ENCODE data around the gene ARMC9. TPM values are rescaled to one million over a fixed set of nuclear protein-coding genes. Genes with fewer than 3 reads are reported as not detected.

Gene ARMC9

GRCh38 chr2:231423176-231423575 lies 224.7 kb downstream of the ARMC9 start:
- Histone ChIP-seq H3K18ac (ENCODE audit: low read length) (no peak overlapping the region), H3K23ac (ENCODE audit: low read depth, low read length, poor library complexity) (no peak overlapping the region), H2AK5ac (ENCODE audit: low read depth, low read length) (no peak overlapping the region), H3K27me3 (ENCODE audit: control insufficient read depth in 3 of 3, insufficient read depth in 3 of 3, low read depth in 1 of 3, low read length in 3 of 3) (no peaks in the 10 kb centered on the region), H4K8ac (ENCODE audit: low read depth, low read length) (no peak overlapping the region), H4K91ac (ENCODE audit: low read depth, low read length, poor library complexity) (no peak overlapping the region), H3K9ac (ENCODE audit: low read depth, low read length, poor library complexity) (no peak overlapping the region), H3K4me2 (ENCODE audit: insufficient read depth, low read length, poor library complexity, severe bottlenecking) (no peak overlapping the region), H2BK5ac (ENCODE audit: low read length) (no peak overlapping the region), H3K79me1 (ENCODE audit: low read depth, low read length) (no peaks in the 10 kb centered on the region), H3K9me3 (replicated peaks in 1 of 2; ENCODE audit: control insufficient read depth in 2 of 2, insufficient read depth in 1 of 2, low read depth in 1 of 2, low read length in 2 of 2) (no peaks in the 10 kb centered on the region), H3K36me3 (replicated peaks in 1 of 2; ENCODE audit: control insufficient read depth in 2 of 2, insufficient read depth in 2 of 2, low read length in 2 of 2) (no peaks in the 10 kb centered on the region), H3K27ac (replicated peaks; ENCODE audit: low read length) (no peak overlapping the region), H3K4me3 (ENCODE audit: low read length in 2 of 2) (no peak overlapping the region), H2AFZ (ENCODE audit: low read length) (no peak overlapping the region), H2BK120ac (ENCODE audit: low read depth, low read length) (no peak overlapping the region), H3K14ac (ENCODE audit: low read length) (no peak overlapping the region), H2BK15ac (ENCODE audit: low read length) (no peak overlapping the region), H3K4ac (ENCODE audit: low read length) (no peak overlapping the region), H2BK12ac (ENCODE audit: low read length) (no peak overlapping the region), H3K4me1 (ENCODE audit: control insufficient read depth in 2 of 2, insufficient read depth in 1 of 2, low read depth in 1 of 2, low read length in 2 of 2) (peaks cover 0 to 3% of the 10 kb centered on the region in 2 donors)
- no peak for DNase-seq (ENCODE audit: low spot score)
- no CpG with 5 or more reads among the region's 10 CpGs for WGBS, 2 donors (ENCODE audit: extremely low coverage in 2 of 2, insufficient read length in 2 of 2, insufficient replicate concordance in 1 of 2)

Small RNAs within 50 kb of the gene (small RNA-seq; reads per million reads assigned to genes)
- gene AC018738.1 (ENCODE audit: insufficient read depth) (not detected), gene MIR4777 (ENCODE audit: insufficient read depth) (not detected)
